OCI-LY1 (cell line): ENCODE measurements around the gene MBNL1.

ENCODE experiments used
- H2AFZ ChIP-seq: fragments of 200-600 bp; sonication (generic), shearing (Covaris generic); 2 replicates; pipeline ENCODE4 v1.6.0; 2014; ENCODE audit warnings: antibody characterized with exemption, mild to moderate bottlenecking, low read length
- H3F3A ChIP-seq: fragments of 200-600 bp; sonication (generic), shearing (Covaris generic); 2 replicates; pipeline ENCODE4 v1.6.0; 2014; ENCODE audit warnings: mild to moderate bottlenecking, antibody characterized with exemption, low read length, moderate library complexity; ENCODE audit not compliant: insufficient read depth
- H3K27ac ChIP-seq: fragments of 200-600 bp; sonication (generic); 2 replicates; pipeline ENCODE4 v1.5.1; 2014; ENCODE audit warnings: low read length, mixed run types, mild to moderate bottlenecking, low read depth; ENCODE audit not compliant: poor library complexity, severe bottlenecking
- H3K27me3 ChIP-seq: fragments of 200-600 bp; sonication (generic); 2 replicates; pipeline ENCODE4 v1.6.0; 2014; ENCODE audit warnings: antibody characterized with exemption, mild to moderate bottlenecking, low read length, moderate library complexity; ENCODE audit not compliant: insufficient read depth
- H3K36me3 ChIP-seq: fragments of 200-600 bp; sonication (generic); 2 replicates; pipeline ENCODE4 v1.6.1; 2014; ENCODE audit warnings: mild to moderate bottlenecking, antibody characterized with exemption, low read length, moderate library complexity, mixed read lengths; ENCODE audit not compliant: insufficient read depth
- H3K4me1 ChIP-seq: fragments of 200-600 bp; sonication (generic); 2 replicates; pipeline ENCODE4 v1.5.1; 2014; ENCODE audit warnings: mild to moderate bottlenecking, low read length, moderate library complexity; ENCODE audit not compliant: insufficient read depth, severe bottlenecking
- H3K4me2 ChIP-seq: fragments of 200-600 bp; sonication (generic), shearing (Covaris generic); 2 replicates; pipeline ENCODE4 v1.6.1; 2014; ENCODE audit warnings: low read length
- H3K4me3 ChIP-seq: fragments of 200-600 bp; sonication (generic); 2 replicates; pipeline ENCODE4 v1.5.1; 2014; ENCODE audit warnings: low read length, low read depth, mild to moderate bottlenecking, mixed read lengths; ENCODE audit not compliant: poor library complexity, severe bottlenecking
- H3K79me2 ChIP-seq: fragments of 200-600 bp; shearing (Covaris generic); 2 replicates; pipeline ENCODE4 v1.6.1; 2016; ENCODE audit warnings: mixed run types, low read length, mixed read lengths; ENCODE audit not compliant: insufficient read depth
- H3K9ac ChIP-seq: fragments of 200-600 bp; sonication (generic), shearing (Covaris generic); 2 replicates; pipeline ENCODE4 v1.6.1; 2014; ENCODE audit warnings: mild to moderate bottlenecking, low read length, mixed read lengths
- H3K9me2 ChIP-seq: fragments of 200-600 bp; sonication (generic), shearing (Covaris generic); 2 replicates; pipeline ENCODE4 v1.6.1; 2014; ENCODE audit warnings: low read depth, mild to moderate bottlenecking, low read length, mixed read lengths
- H3K9me3 ChIP-seq: fragments of 200-600 bp; shearing (Covaris generic); 2 replicates; pipeline ENCODE4 v1.6.1; 2014; ENCODE audit warnings: low read length, mixed read lengths
- H4K20me1 ChIP-seq: fragments of 200-600 bp; sonication (generic), shearing (Covaris generic); 2 replicates; pipeline ENCODE4 v1.6.0; 2016; ENCODE audit warnings: mild to moderate bottlenecking, low read length; ENCODE audit not compliant: insufficient read depth
- CTCF ChIP-seq: fragments of 200-600 bp; sonication (generic), shearing (Covaris generic); IDR thresholded peaks from 2 replicates; pipeline ENCODE4 v1.5.1; 2017; ENCODE audit warnings: mild to moderate bottlenecking, antibody characterized with exemption, low read length, moderate library complexity, mixed read lengths
- EZH2 ChIP-seq: fragments of 200-600 bp; sonication (generic), shearing (Covaris generic); IDR thresholded peaks from 2 replicates; pipeline ENCODE4 v1.8.0; 2017; ENCODE audit warnings: borderline replicate concordance, mixed run types, mild to moderate bottlenecking, antibody characterized with exemption, low read length, moderate library complexity, mixed read lengths

Gene MBNL1

GRCh38 chr3:152486364-152486763 is 217.6 kb downstream of the MBNL1 start:
- Histone ChIP-seq H3K27me3 (no peaks in the 10 kb centered on the region), H3K36me3 (no peaks in the 10 kb centered on the region), H3K4me2 (no peak overlapping the region), H3K4me1 (no peaks in the 10 kb centered on the region), H3K4me3 (no peak overlapping the region), H3K27ac (no peak overlapping the region), H3K9ac (no peak overlapping the region), H3F3A (no peaks in the 10 kb centered on the region), H3K79me2 (no peaks in the 10 kb centered on the region), H3K9me3 (no peaks in the 10 kb centered on the region), H2AFZ (no peak overlapping the region), H4K20me1 (no peaks in the 10 kb centered on the region), H3K9me2 (no peaks in the 10 kb centered on the region)
- no peak for TF ChIP-seq CTCF
- TF ChIP-seq EZH2: no peak

- Histone ChIP-seq H3K4me1 (no peaks in the 10 kb centered on the region), H3K9me2 (no peaks in the 10 kb centered on the region), H3F3A (no peaks in the 10 kb centered on the region), H3K9ac (no peak overlapping the region), H3K27ac (no peak overlapping the region), H3K79me2 (no peaks in the 10 kb centered on the region), H3K27me3 (no peaks in the 10 kb centered on the region), H3K4me3 (no peak overlapping the region), H3K36me3 (no peaks in the 10 kb centered on the region), H3K4me2 (no peak overlapping the region), H4K20me1 (no peaks in the 10 kb centered on the region), H2AFZ (no peak overlapping the region), H3K9me3 (no peaks in the 10 kb centered on the region)
- TF ChIP-seq EZH2 (no peak), CTCF (no peak)
Observed at GRCh38 chr3:152488449-152488848, 219.7 kb downstream of the MBNL1 start.

- Histone ChIP-seq H3K4me3 (no peak overlapping the region), H3K9me2 (no peaks in the 10 kb centered on the region), H4K20me1 (no peaks in the 10 kb centered on the region), H3K27ac (no peak overlapping the region), H3F3A (no peaks in the 10 kb centered on the region), H3K27me3 (no peaks in the 10 kb centered on the region), H3K4me1 (no peaks in the 10 kb centered on the region), H3K9me3 (no peaks in the 10 kb centered on the region), H3K9ac (no peak overlapping the region), H3K36me3 (no peaks in the 10 kb centered on the region), H3K79me2 (no peaks in the 10 kb centered on the region), H2AFZ (no peak overlapping the region), H3K4me2 (no peak overlapping the region)
- no peak for TF ChIP-seq CTCF
- no peak for TF ChIP-seq EZH2
Observed at GRCh38 chr3:152491922-152492321, 223.2 kb downstream of the MBNL1 start.
